ENCODE results near the gene S1PR2. TPM values are rescaled to one million over a fixed set of nuclear protein-coding genes. Genes with fewer than 3 reads are reported as not detected.
"Not testable (repeated sequence)": the region's sequence is repeated elsewhere in the genome, so short reads cannot be mapped to it uniquely, and the experiment has no call there.

The S1PR2 gene
- total and polyA plus RNA-seq, 2 donors from 2014 or later = 1.5 to 6.3 TPM

DNA sequence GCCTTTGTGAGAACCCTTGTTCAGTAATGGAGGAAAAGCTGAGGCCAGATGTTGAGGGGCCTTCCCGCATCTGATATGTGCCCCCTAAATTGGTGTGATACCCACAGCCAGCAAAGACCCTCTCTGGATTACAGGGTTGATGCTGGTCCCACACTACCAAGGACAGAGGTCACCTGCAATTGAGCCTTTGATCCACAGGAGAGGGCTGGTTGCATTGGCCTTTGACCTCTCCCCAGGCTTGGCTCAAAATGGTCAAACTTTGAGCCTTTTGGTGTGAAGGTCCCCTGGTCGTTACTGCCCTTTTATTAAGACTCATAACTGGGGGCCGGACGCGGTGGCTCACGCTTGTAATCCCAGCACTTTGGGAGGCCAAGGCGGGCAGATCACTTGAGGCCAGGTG lies 12.5 kb upstream of the S1PR2 start:
- no peaks in the 10 kb centered on the region for H3K27me3 ChIP-seq (ENCODE audit: control insufficient read depth, insufficient read depth, low read length)
- H3K9me3 ChIP-seq (ENCODE audit: control insufficient read depth in 2 of 3, insufficient read depth in 1 of 3, low read length in 3 of 3) = no peaks in the 10 kb centered on the region
- FAIRE-seq (no peak), DNase-seq (no peak)
- no peak overlapping the region for H3K27ac ChIP-seq (ENCODE audit: low read depth in 2 of 2, low read length in 2 of 2)
- no peak overlapping the region for H3K9ac ChIP-seq (ENCODE audit: low read length in 3 of 3)
- no peak overlapping the region for H3K4me3 ChIP-seq (ENCODE audit: low read length in 3 of 3)
- intact Hi-C loops (cut with DNase I) = loop anchor here (10.0 kb wide), 1 partner anchor 319 kb away; no protein-coding TSS in a partner anchor
- H3K36me3 ChIP-seq (ENCODE audit: control insufficient read depth in 2 of 3, insufficient read depth in 3 of 3, low read length in 3 of 3) = no peaks in the 10 kb centered on the region
- TF ChIP-seq, protein P1, sequence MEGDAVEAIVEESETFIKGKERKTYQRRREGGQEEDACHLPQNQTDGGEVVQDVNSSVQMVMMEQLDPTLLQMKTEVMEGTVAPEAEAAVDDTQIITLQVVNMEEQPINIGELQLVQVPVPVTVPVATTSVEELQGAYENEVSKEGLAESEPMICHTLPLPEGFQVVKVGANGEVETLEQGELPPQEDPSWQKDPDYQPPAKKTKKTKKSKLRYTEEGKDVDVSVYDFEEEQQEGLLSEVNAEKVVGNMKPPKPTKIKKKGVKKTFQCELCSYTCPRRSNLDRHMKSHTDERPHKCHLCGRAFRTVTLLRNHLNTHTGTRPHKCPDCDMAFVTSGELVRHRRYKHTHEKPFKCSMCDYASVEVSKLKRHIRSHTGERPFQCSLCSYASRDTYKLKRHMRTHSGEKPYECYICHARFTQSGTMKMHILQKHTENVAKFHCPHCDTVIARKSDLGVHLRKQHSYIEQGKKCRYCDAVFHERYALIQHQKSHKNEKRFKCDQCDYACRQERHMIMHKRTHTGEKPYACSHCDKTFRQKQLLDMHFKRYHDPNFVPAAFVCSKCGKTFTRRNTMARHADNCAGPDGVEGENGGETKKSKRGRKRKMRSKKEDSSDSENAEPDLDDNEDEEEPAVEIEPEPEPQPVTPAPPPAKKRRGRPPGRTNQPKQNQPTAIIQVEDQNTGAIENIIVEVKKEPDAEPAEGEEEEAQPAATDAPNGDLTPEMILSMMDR (IDR thresholded peaks at IDR 0.05; ENCODE audit: borderline replicate concordance, extremely low read depth, insufficient read depth) = no peak
- H3K4me1 ChIP-seq (ENCODE audit: control insufficient read depth in 2 of 3, insufficient read depth in 2 of 3, low read depth in 1 of 3, low read length in 3 of 3) = no peaks in the 10 kb centered on the region

DNA sequence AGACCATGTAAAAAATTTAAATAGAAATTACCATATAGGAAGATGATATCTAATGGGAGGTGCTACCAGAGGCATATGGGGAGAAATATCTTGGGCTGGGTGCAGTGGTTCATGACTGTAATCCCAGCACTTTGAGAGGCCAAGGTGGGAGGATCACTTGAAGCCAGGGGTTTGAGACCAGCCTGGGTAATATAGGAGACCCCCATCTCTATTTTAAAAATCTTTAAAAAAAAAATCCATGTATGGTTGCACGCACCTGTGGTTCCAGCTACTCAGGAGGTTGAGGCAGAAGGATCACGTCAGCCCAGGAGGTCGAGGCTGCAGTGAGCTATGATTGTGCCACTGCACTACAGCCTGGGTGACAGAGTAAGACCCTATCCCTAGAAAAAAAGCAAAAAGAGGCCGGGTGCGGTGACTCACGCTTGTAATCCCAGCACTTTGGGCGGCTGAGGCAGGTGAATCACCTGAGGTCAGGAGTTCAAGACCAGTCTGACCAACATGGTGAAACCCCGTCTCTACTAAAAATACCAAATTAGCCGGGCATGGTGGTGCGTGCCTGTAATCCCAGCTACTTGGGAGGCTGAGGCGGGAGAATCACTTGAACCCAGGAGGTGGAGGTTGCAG lies 10.8 kb upstream of the S1PR2 start:
- intact Hi-C loops (cut with DNase I) = loop anchor here (10.0 kb wide), 1 partner anchor 317 kb away; no protein-coding TSS in a partner anchor
- H3K27ac ChIP-seq (ENCODE audit: low read depth in 2 of 2, low read length in 2 of 2); DNase-seq; H3K9ac ChIP-seq (ENCODE audit: low read length in 3 of 3); H3K4me3 ChIP-seq (ENCODE audit: low read length in 3 of 3); H3K27me3 ChIP-seq (ENCODE audit: control insufficient read depth, insufficient read depth, low read length); H3K4me1 ChIP-seq (ENCODE audit: control insufficient read depth in 2 of 3, insufficient read depth in 2 of 3, low read depth in 1 of 3, low read length in 3 of 3); FAIRE-seq; H3K36me3 ChIP-seq (ENCODE audit: control insufficient read depth in 2 of 3, insufficient read depth in 3 of 3, low read length in 3 of 3); H3K9me3 ChIP-seq (ENCODE audit: control insufficient read depth in 2 of 3, insufficient read depth in 1 of 3, low read length in 3 of 3): not testable (repeated sequence)

DNA sequence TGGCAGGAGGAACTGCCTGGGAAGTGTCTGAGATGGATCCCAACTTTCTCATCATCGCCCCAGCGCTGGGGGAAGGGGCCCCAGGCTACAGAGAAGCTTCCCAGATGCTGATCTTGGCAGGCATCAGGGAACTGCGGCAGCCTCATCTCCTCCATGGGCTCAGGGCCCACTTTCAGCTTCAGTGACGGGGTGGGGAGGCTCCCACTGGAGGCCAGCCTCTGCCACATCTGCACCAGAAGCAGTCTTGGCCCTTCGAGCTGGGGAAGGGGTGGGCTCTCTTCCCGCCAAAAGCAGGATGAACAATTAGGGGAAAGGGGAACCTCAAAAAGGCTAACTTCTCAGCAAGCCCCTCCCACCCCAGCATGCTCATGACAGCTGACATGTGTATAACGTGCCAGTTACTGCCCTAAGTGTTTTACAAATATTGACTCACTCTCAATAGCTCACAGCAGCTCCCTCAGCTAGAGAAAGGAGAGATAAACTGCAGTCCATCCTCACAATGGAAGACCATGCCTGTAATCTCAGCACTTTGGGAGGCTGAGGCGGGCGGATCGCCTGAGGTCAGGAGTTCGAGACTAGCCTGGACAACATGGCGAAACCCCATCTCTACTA lies 7.1 kb upstream of the S1PR2 start:
- TF ChIP-seq, protein P1 (IDR thresholded peaks at IDR 0.05; ENCODE audit: borderline replicate concordance, extremely low read depth, insufficient read depth) = no peak
- Histone ChIP-seq H3K4me3 (ENCODE audit: low read length in 3 of 3) (no peak overlapping the region), H3K9ac (ENCODE audit: low read length in 3 of 3) (no peak overlapping the region), H3K27me3 (ENCODE audit: control insufficient read depth, insufficient read depth, low read length) (no peaks in the 10 kb centered on the region), H3K4me1 (ENCODE audit: control insufficient read depth in 2 of 3, insufficient read depth in 2 of 3, low read depth in 1 of 3, low read length in 3 of 3) (no peaks in the 10 kb centered on the region), H3K36me3 (ENCODE audit: control insufficient read depth in 2 of 3, insufficient read depth in 3 of 3, low read length in 3 of 3) (no peaks in the 10 kb centered on the region), H3K27ac (ENCODE audit: low read depth in 2 of 2, low read length in 2 of 2) (peak overlapping the region in 1 of 2 donors; percentile 11), H3K9me3 (ENCODE audit: control insufficient read depth in 2 of 3, insufficient read depth in 1 of 3, low read length in 3 of 3) (no peaks in the 10 kb centered on the region)
- DNase-seq = peak in 4 of 5 donors; percentile 29 to 88 (median 64)
- intact Hi-C loops (cut with DNase I) = no loop called here
- FAIRE-seq = no peak

DNA sequence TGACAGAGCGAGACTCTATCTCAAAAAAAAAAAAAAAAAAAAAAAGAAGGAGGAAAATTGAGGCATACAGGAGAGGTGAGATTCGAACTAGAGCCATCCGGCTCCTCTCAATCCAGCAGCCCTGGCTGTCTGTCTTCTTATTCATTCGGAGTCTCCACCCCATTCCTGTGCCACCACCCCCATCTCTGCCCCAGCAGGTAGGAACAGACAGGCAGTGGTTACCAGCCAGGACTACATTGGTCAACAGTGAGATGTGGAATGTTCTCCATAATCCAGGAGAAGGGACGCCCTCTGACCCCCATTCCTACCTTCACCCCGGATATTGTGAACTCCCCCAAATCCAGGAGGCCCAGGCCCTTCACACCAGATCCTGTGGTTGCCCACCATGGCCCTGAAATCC lies 6.6 kb upstream of the S1PR2 start:
- no peaks in the 10 kb centered on the region for H3K4me1 ChIP-seq (ENCODE audit: control insufficient read depth in 2 of 3, insufficient read depth in 2 of 3, low read depth in 1 of 3, low read length in 3 of 3)
- no peak overlapping the region for H3K4me3 ChIP-seq (ENCODE audit: low read length in 3 of 3)
- DNase-seq (no peak), FAIRE-seq (no peak)
- TF ChIP-seq, protein P1 (IDR thresholded peaks at IDR 0.05; ENCODE audit: borderline replicate concordance, extremely low read depth, insufficient read depth) = no peak
- H3K9ac ChIP-seq (ENCODE audit: low read length in 3 of 3) = no peak overlapping the region
- no peaks in the 10 kb centered on the region for H3K36me3 ChIP-seq (ENCODE audit: control insufficient read depth in 2 of 3, insufficient read depth in 3 of 3, low read length in 3 of 3)
- H3K27me3 ChIP-seq (ENCODE audit: control insufficient read depth, insufficient read depth, low read length) = no peaks in the 10 kb centered on the region
- peak overlapping the region in 1 of 2 donors; percentile 11 for H3K27ac ChIP-seq (ENCODE audit: low read depth in 2 of 2, low read length in 2 of 2)
- H3K9me3 ChIP-seq (ENCODE audit: control insufficient read depth in 2 of 3, insufficient read depth in 1 of 3, low read length in 3 of 3) = no peaks in the 10 kb centered on the region
- intact Hi-C loops (cut with DNase I) = no loop called here

DNA sequence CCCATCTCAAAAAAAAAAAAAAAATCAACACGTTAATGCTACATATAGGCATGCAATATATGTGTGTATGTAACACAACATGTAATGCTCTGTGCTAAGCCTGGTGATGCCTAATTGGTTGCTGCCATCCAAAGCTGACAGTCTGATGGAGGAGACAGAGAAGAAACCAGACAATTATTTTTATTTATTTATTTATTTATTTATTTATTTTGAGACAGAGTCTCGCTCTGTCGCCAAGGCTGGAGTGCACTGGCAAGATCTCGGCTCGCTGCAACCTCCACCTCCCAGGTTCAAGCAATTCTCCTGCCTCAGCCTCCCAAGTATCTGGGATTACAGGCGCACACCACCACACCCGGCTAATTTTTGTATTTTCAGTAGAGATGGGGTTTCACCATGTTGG lies 4.3 kb upstream of the S1PR2 start:
- peak overlapping the region; percentile 76 to 89 for H3K27ac ChIP-seq (ENCODE audit: low read depth in 2 of 2, low read length in 2 of 2)
- FAIRE-seq; DNase-seq; H3K9me3 ChIP-seq (ENCODE audit: control insufficient read depth in 2 of 3, insufficient read depth in 1 of 3, low read length in 3 of 3); intact Hi-C loops (cut with DNase I); H3K27me3 ChIP-seq (ENCODE audit: control insufficient read depth, insufficient read depth, low read length); H3K4me3 ChIP-seq (ENCODE audit: low read length in 3 of 3); H3K9ac ChIP-seq (ENCODE audit: low read length in 3 of 3); H3K36me3 ChIP-seq (ENCODE audit: control insufficient read depth in 2 of 3, insufficient read depth in 3 of 3, low read length in 3 of 3); H3K4me1 ChIP-seq (ENCODE audit: control insufficient read depth in 2 of 3, insufficient read depth in 2 of 3, low read depth in 1 of 3, low read length in 3 of 3): not testable (repeated sequence)

All from kidney (tissue), 14 donors.